OCI-LY1 (cell line): ENCODE data around the gene PSMD3.

Experiments used
- H2AFZ ChIP-seq: fragments of 200-600 bp; sonication (generic), shearing (Covaris generic); 2 replicates; pipeline ENCODE4 v1.6.0; 2014; ENCODE audit warnings: antibody characterized with exemption, mild to moderate bottlenecking, low read length
- H3F3A ChIP-seq: fragments of 200-600 bp; sonication (generic), shearing (Covaris generic); 2 replicates; pipeline ENCODE4 v1.6.0; 2014; ENCODE audit warnings: mild to moderate bottlenecking, antibody characterized with exemption, low read length, moderate library complexity; ENCODE audit not compliant: insufficient read depth
- H3K27ac ChIP-seq: fragments of 200-600 bp; sonication (generic); 2 replicates; pipeline ENCODE4 v1.5.1; 2014; ENCODE audit warnings: low read length, mixed run types, mild to moderate bottlenecking, low read depth; ENCODE audit not compliant: poor library complexity, severe bottlenecking
- H3K27me3 ChIP-seq: fragments of 200-600 bp; sonication (generic); 2 replicates; pipeline ENCODE4 v1.6.0; 2014; ENCODE audit warnings: antibody characterized with exemption, mild to moderate bottlenecking, low read length, moderate library complexity; ENCODE audit not compliant: insufficient read depth
- H3K36me3 ChIP-seq: fragments of 200-600 bp; sonication (generic); 2 replicates; pipeline ENCODE4 v1.6.1; 2014; ENCODE audit warnings: mild to moderate bottlenecking, antibody characterized with exemption, low read length, moderate library complexity, mixed read lengths; ENCODE audit not compliant: insufficient read depth
- H3K4me1 ChIP-seq: fragments of 200-600 bp; sonication (generic); 2 replicates; pipeline ENCODE4 v1.5.1; 2014; ENCODE audit warnings: mild to moderate bottlenecking, low read length, moderate library complexity; ENCODE audit not compliant: insufficient read depth, severe bottlenecking
- H3K4me2 ChIP-seq: fragments of 200-600 bp; sonication (generic), shearing (Covaris generic); 2 replicates; pipeline ENCODE4 v1.6.1; 2014; ENCODE audit warnings: low read length
- H3K4me3 ChIP-seq: fragments of 200-600 bp; sonication (generic); 2 replicates; pipeline ENCODE4 v1.5.1; 2014; ENCODE audit warnings: low read length, low read depth, mild to moderate bottlenecking, mixed read lengths; ENCODE audit not compliant: poor library complexity, severe bottlenecking
- H3K79me2 ChIP-seq: fragments of 200-600 bp; shearing (Covaris generic); 2 replicates; pipeline ENCODE4 v1.6.1; 2016; ENCODE audit warnings: mixed run types, low read length, mixed read lengths; ENCODE audit not compliant: insufficient read depth
- H3K9ac ChIP-seq: fragments of 200-600 bp; sonication (generic), shearing (Covaris generic); 2 replicates; pipeline ENCODE4 v1.6.1; 2014; ENCODE audit warnings: mild to moderate bottlenecking, low read length, mixed read lengths
- H3K9me2 ChIP-seq: fragments of 200-600 bp; sonication (generic), shearing (Covaris generic); 2 replicates; pipeline ENCODE4 v1.6.1; 2014; ENCODE audit warnings: low read depth, mild to moderate bottlenecking, low read length, mixed read lengths
- H3K9me3 ChIP-seq: fragments of 200-600 bp; shearing (Covaris generic); 2 replicates; pipeline ENCODE4 v1.6.1; 2014; ENCODE audit warnings: low read length, mixed read lengths
- H4K20me1 ChIP-seq: fragments of 200-600 bp; sonication (generic), shearing (Covaris generic); 2 replicates; pipeline ENCODE4 v1.6.0; 2016; ENCODE audit warnings: mild to moderate bottlenecking, low read length; ENCODE audit not compliant: insufficient read depth
- CTCF ChIP-seq: fragments of 200-600 bp; sonication (generic), shearing (Covaris generic); IDR thresholded peaks from 2 replicates; pipeline ENCODE4 v1.5.1; 2017; ENCODE audit warnings: mild to moderate bottlenecking, antibody characterized with exemption, low read length, moderate library complexity, mixed read lengths
- EZH2 ChIP-seq: fragments of 200-600 bp; sonication (generic), shearing (Covaris generic); IDR thresholded peaks from 2 replicates; pipeline ENCODE4 v1.8.0; 2017; ENCODE audit warnings: borderline replicate concordance, mixed run types, mild to moderate bottlenecking, antibody characterized with exemption, low read length, moderate library complexity, mixed read lengths

PSMD3 gene

GRCh38 chr17:40027614-40028012, 47.0 kb downstream of the PSMD3 start:
- peaks cover 66% of the 10 kb centered on the region for H3K36me3 ChIP-seq

GRCh38 chr17:40028595-40028994, 48.0 kb downstream of the PSMD3 start:
- Histone ChIP-seq H3K27ac (no peak overlapping the region), H3K9ac (no peak overlapping the region), H3K4me2 (no peak overlapping the region), H3K27me3 (no peaks in the 10 kb centered on the region), H3K79me2 (no peaks in the 10 kb centered on the region), H4K20me1 (no peaks in the 10 kb centered on the region), H3K36me3 (peaks cover 68% of the 10 kb centered on the region), H2AFZ (no peak overlapping the region), H3K4me3 (no peak overlapping the region), H3K9me3 (no peaks in the 10 kb centered on the region), H3K9me2 (no peaks in the 10 kb centered on the region), H3F3A (no peaks in the 10 kb centered on the region), H3K4me1 (peaks cover 6% of the 10 kb centered on the region)
- no peak for TF ChIP-seq CTCF
- no peak for TF ChIP-seq EZH2

More at GRCh38 chr17:40027614-40028012, 47.0 kb downstream of the PSMD3 start:
- H3K27ac ChIP-seq, result no peak overlapping the region
- H3K4me2 ChIP-seq, result no peak overlapping the region
- H3K79me2 ChIP-seq, result no peaks in the 10 kb centered on the region
- H3K4me3 ChIP-seq, result no peak overlapping the region
- H3K4me1 ChIP-seq, result peaks cover 6% of the 10 kb centered on the region
- no peaks in the 10 kb centered on the region for H3K9me2 ChIP-seq
- no peak overlapping the region for H3K9ac ChIP-seq
- TF ChIP-seq CTCF (no peak), EZH2 (no peak)
- H3K27me3 ChIP-seq, result no peaks in the 10 kb centered on the region
- H3F3A ChIP-seq, result no peaks in the 10 kb centered on the region
- H3K9me3 ChIP-seq, result no peaks in the 10 kb centered on the region
- H2AFZ ChIP-seq, result no peak overlapping the region
- no peaks in the 10 kb centered on the region for H4K20me1 ChIP-seq

GRCh38 chr17:40031706-40032105, 51.1 kb downstream of the PSMD3 start:
- peaks cover 60% of the 10 kb centered on the region; the same call in 1 of the 2 replicates for H3K36me3 ChIP-seq

More at GRCh38 chr17:40031706-40032105, 51.1 kb downstream of the PSMD3 start:
- Histone ChIP-seq H3K9me3 (no peaks in the 10 kb centered on the region), H3K27ac (no peak overlapping the region), H3K79me2 (no peaks in the 10 kb centered on the region), H3K4me1 (no peaks in the 10 kb centered on the region), H2AFZ (no peak overlapping the region), H3F3A (no peaks in the 10 kb centered on the region), H3K9ac (no peak overlapping the region), H3K4me2 (no peak overlapping the region), H3K27me3 (no peaks in the 10 kb centered on the region), H3K4me3 (no peak overlapping the region), H3K9me2 (no peaks in the 10 kb centered on the region), H4K20me1 (no peaks in the 10 kb centered on the region)
- no peak for TF ChIP-seq EZH2
- TF ChIP-seq CTCF, result no peak
